Measurements from ENCODE around the gene NR4A1.

- TF ChIP-seq CTCF (IDR thresholded peaks at IDR 0.05) (no peak), ZNF416 (CRISPR knock-in tag; IDR thresholded peaks at IDR 0.05) (no peak)
- TF ChIP-seq, protein P1, sequence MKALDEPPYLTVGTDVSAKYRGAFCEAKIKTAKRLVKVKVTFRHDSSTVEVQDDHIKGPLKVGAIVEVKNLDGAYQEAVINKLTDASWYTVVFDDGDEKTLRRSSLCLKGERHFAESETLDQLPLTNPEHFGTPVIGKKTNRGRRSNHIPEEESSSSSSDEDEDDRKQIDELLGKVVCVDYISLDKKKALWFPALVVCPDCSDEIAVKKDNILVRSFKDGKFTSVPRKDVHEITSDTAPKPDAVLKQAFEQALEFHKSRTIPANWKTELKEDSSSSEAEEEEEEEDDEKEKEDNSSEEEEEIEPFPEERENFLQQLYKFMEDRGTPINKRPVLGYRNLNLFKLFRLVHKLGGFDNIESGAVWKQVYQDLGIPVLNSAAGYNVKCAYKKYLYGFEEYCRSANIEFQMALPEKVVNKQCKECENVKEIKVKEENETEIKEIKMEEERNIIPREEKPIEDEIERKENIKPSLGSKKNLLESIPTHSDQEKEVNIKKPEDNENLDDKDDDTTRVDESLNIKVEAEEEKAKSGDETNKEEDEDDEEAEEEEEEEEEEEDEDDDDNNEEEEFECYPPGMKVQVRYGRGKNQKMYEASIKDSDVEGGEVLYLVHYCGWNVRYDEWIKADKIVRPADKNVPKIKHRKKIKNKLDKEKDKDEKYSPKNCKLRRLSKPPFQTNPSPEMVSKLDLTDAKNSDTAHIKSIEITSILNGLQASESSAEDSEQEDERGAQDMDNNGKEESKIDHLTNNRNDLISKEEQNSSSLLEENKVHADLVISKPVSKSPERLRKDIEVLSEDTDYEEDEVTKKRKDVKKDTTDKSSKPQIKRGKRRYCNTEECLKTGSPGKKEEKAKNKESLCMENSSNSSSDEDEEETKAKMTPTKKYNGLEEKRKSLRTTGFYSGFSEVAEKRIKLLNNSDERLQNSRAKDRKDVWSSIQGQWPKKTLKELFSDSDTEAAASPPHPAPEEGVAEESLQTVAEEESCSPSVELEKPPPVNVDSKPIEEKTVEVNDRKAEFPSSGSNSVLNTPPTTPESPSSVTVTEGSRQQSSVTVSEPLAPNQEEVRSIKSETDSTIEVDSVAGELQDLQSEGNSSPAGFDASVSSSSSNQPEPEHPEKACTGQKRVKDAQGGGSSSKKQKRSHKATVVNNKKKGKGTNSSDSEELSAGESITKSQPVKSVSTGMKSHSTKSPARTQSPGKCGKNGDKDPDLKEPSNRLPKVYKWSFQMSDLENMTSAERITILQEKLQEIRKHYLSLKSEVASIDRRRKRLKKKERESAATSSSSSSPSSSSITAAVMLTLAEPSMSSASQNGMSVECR (CRISPR knock-in tag; IDR thresholded peaks at IDR 0.05; ENCODE audit: borderline replicate concordance) = no peak
- TF ChIP-seq, protein P2, sequence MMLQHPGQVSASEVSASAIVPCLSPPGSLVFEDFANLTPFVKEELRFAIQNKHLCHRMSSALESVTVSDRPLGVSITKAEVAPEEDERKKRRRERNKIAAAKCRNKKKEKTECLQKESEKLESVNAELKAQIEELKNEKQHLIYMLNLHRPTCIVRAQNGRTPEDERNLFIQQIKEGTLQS (CRISPR knock-in tag; conservative IDR thresholded peaks at IDR 0.05) = no peak
Observed at GRCh38 chr12:52013626-52014310, 37.5 kb upstream of the NR4A1 start.
